Epithelial cell of alveolus of lung (primary cell): ENCODE measurements around the gene ARID5A. TPM values are rescaled to one million over a fixed set of nuclear protein-coding genes. Genes with fewer than 3 reads are reported as not detected.

Experiments
- total RNA-seq: library from RNA; depleted of rRNA; stranded (reverse); fragments of >200 nt; gene quantifications from 2 replicates; pipeline ENCODE4 v1.2.1, GENCODE V29; 2015

The ARID5A gene, protein sequence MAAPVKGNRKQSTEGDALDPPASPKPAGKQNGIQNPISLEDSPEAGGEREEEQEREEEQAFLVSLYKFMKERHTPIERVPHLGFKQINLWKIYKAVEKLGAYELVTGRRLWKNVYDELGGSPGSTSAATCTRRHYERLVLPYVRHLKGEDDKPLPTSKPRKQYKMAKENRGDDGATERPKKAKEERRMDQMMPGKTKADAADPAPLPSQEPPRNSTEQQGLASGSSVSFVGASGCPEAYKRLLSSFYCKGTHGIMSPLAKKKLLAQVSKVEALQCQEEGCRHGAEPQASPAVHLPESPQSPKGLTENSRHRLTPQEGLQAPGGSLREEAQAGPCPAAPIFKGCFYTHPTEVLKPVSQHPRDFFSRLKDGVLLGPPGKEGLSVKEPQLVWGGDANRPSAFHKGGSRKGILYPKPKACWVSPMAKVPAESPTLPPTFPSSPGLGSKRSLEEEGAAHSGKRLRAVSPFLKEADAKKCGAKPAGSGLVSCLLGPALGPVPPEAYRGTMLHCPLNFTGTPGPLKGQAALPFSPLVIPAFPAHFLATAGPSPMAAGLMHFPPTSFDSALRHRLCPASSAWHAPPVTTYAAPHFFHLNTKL
- 9.9 and 11.2 TPM in 2 replicates for total RNA-seq

DNA sequence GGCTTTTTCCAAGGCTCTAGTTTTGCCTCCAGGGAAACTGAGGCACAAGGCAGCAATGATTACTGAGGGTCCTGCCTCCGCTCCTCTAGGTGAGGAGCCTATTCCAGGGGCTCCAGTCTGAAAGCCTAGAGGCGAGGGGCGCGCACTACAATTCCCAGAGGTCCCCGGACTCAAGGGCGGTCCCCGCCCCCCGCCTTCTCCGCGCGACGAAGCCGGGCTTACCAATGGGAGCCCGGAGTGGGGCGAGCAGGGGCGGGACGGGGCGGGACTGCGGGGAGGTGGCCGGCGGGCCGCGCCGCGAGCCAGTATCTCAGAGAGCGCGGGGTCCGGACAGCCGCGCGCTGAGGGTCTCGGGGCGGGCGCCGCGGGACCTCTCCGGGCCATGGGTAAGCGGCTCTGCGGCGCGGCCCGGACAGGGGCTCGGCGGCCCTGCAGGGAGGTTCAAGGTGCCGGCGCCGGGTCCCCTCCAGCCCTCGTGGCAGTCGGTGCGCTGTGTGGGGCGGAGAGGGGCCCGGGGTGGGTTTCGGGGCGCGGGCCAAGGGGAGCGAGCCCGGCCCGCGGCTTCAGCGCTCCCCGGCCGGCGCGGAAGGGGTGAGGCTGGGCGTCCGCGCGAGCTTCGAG, at the start of gene ARID5A:
Gene ARID5A (plus strand): TSS at position 308 of the 621 bp plus-strand sequence. CDS start 75 bp downstream, at position 383.

GRCh38 chr2:96505231-96505889, 31.2 kb upstream of the ARID5A start, which contains the start of gene NEURL3:
NEURL3 (minus strand) TSS chr2:96505357; CDS start chr2:96505286, 71 bp downstream.

Other genes starting within 250 kb of the ARID5A start
- gene SNRNP200, start 231.2 kb upstream of the ARID5A start, total RNA-seq: 64.7 and 71.4 TPM in 2 replicates
- 4.9 and 5.3 TPM in 2 replicates for gene ITPRIPL1, start 211.4 kb upstream of the ARID5A start, total RNA-seq
- 9.9 and 18.9 TPM in 2 replicates for gene NCAPH, start 201.0 kb upstream of the ARID5A start, total RNA-seq
- gene NEURL3, start 31.4 kb upstream of the ARID5A start, total RNA-seq: 0.13 TPM in 1 of 2 replicates, not detected in the other
- 26.8 and 34.7 TPM in 2 replicates for gene KANSL3, start 101.6 kb downstream of the ARID5A start, total RNA-seq
- under 0.01 and 0.16 TPM in 2 replicates for gene FER1L5, start 106.0 kb downstream of the ARID5A start, total RNA-seq
- 22.0 and 24.7 TPM in 2 replicates for gene LMAN2L, start 203.3 kb downstream of the ARID5A start, total RNA-seq
- gene CNNM4, start 224.2 kb downstream of the ARID5A start, total RNA-seq: 6.5 and 7.5 TPM in 2 replicates